ENCODE results near the gene OSMR.

Gene OSMR

DNA sequence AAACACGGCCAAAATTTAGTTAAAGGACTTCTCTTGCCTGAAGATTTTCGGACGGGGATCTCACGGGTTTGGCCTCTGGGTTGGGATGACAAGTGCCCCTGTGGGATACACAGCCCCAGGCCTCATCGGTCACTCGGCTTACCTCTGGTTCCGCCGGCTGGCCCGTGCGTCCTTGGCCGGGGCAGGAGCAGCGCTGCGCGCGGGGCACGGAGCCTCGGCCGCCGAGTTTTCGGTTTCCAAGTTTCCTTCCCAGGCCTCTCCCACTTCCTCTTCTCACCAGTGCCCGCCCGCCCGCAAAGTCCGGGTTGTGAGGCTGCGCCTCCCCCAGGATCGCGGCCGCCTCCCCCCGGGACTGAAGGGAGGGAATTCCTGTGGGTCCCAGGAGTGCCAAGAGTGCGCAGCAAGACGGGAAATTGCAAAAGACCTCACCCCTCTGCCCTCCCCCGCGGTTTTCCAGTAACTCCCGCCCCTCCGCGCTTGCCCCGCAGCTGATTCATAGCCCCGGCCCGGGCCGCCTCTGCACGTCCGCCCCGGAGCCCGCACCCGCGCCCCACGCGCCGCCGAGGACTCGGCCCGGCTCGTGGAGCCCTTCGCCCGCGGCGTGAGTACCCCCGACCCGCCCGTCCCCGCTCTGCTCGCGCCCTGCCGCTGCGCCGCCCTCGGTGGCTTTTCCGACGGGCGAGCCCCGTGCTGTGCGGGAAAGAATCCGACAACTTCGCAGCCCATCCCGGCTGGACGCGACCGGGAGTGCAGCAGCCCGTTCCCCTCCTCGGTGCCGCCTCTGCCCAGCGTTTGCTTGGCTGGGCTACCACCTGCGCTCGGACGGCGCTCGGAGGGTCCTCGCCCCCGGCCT is at the start of gene OSMR:
TSS of gene OSMR (plus strand) at position 487 of the 853 bp plus-strand sequence. CDS start 23,033 bp downstream, outside the sequence.
- peak in 49 of 56 donors; percentile 6 to 81 (median 29) for DNase-seq

DNA sequence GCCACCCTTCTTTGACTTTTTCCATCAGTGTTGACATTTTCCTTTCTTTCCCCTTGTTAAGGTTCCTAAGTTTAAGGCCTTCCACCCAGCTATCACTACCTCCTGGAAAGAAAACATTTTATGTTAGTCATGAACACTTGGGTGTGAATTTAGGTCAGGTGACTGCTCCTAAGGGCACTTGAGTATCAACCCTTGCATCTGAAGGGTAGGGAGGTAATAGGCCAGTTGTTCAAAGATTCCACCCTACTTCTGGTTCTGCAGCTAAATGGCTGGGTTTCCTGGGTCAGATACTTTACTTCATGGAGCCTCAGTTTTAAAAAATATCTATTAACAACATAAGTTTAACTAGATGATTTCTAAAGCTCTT is 49.1 kb upstream of the OSMR start:
- no peak for DNase-seq

DNA sequence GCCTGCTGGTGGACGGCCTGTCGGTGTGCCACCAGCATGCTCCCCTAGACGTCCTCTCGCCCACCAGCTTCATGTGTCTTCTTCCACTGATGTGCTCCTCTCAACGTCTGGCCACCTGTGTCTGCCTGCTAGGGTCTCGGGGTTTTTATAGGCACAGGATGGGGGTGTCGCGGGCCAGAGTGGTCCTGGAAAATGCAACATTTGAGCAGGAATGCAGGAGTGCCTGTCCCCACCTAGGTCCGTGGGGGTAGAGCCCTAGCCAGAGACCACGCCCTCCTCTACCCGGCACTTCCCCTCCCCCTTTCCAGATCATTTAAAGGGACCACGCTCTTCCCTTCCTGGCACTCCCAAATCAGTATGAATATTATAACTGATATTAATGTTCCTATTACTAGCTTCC is 48.0 kb upstream of the OSMR start:
- DNase-seq, result no peak

DNA sequence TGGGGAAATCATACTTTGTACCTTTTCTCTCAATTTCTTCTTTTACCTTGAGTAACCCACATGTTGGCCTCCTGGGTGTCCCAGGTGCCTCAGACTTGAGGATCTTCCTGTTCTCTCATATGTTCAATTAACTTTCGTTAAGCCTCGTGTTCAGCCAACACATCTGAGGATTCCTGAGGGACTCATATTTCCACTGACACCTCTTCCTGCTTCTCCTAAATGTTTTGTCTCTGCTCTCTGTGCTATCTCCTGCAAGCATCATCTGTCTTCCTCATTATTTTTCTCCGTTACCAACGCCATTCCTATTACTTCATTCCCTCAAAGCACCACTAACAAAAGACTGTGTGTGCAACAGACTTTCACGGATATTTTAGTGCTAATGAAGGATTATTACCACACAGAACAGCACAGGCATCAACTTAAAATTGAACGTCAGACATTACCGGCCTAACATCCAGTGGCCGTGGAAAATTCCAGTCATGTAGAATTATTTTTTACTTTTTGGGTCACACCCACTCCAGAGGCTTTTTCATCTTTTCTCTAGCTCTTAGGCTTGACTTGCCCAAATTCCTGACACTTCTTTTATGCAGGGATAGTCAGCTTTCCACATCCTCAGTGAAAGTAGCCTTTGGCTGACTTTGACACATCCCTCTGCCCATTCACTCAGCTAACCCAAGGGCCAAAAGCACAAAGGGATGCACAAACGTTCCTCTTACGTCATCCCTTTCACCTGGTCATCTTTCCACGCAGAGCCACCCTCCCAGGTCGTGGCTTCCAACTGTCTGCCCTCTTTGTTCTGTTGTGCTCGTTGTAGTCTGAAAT is 46.0 kb upstream of the OSMR start:
- DNase-seq, result no peak

DNA sequence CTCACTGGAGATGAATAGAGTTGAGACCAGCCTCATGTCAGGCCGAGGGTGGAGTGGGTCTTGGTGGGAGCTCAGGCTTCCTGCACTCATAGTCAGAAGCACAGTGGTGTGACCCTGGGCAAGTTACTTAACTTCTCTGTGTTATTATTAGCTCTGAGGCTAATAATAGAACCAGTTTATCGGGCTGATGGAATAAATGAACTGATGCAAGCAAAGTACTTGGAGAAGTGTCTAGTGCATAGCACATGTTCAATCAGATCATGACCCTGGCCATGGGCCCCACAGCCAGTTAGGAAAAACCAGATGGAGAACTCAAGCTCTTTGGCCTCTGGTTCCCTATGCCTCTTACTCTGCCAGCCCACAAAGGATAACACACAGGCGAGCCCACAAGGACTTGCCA is 45.3 kb upstream of the OSMR start:
- DNase-seq, result no peak

DNA sequence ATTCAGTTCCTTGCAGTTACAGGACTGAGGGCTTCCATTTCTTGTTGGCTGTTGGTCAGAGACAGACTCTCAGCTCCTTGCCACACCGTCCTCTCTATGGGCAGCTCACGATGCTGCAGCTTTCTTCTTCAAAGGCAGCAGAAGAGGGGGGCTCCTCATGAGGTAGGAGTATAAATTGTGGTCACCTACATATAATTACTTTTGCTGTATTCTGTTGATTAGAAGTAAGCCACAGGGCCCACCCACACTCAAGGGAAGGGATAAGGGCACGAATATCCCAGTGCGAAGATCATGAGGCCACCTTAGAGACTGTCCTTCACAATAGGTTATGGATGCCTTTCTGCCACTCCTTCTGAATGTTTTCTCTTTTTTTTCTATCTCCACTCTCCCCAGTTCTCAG is 43.7 kb upstream of the OSMR start:
- DNase-seq, result no peak

DNA sequence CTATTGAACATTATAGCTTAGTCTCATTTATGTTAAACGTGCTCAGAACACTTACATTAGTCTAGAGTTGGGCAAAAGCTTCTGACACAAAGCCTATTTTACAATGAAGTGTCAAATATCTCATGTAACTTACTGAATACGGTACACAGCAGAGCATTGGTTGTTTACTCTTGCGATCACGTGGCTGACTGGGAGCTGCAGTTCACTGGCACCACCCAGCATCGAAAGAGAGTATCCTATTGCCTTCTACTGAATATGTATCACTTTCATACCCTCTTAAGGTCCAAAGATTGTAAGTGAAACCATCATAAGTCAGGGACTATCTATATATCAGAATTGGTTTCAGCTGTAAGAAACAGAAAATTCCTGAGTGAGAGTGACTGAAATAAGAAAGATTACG is 42.6 kb upstream of the OSMR start:
- DNase-seq, result no peak

DNA sequence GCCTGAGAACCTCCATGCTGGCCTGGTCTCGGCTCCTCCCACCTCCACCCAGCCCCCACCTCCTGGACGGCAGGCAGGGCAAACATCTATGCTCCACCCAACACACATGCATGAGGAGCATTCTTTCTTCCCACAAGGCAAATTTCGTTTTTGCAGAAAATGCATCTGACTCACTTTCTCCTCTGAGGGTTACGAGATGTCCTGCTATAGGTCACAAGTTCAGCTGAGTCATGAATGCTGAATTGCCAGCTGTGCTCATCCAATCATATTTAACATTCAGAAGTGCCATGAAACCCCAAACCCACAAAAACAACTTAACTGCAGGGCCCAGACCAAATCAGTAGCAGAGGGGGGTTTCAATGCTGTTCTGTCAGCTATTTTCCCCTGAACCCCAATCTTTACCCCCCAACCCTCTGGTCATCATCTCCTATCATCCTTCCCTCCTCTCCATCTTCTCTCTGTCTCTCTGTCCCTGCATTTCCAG is 39.0 kb upstream of the OSMR start:
- DNase-seq, result no peak

DNA sequence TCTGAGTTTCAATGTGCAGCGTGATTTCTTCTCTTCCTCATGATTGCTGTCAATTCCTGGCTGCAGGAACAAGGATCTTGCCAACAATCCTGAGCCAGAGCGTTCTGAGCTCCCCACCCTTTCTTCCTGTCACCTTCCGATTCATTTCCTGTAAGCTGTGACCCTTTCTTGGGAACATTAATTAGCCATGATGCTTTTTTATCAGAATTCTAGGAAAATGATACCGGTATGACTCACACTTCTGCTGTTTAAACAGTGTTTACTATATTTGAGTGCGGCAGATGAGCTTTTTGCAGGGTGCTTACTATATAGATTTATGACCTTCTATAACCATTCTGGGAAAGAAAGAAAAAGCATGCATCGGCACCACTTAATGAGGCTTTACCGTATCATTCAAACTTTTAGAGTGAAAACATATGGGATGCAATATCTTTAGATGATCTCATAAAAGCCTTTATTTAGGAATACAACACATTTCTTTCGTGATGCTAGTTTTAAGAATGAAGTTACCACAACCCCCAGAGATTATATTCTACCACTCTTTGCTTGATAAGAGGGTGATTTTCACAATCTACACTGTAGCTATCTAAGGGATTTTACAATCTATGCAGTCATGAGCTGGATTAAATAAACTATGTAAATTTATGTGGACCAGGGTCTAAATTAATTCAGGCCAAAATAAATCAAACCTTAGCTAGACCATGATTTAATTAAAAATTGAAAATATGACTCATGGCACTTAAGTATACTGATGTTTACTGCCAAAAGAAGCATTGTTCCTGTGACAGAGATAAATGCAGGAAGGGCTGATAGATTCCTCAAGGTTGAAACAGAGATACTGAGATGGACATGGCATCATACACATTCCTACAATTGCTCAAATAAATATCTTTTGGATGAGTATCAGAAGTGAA is 38.0 kb upstream of the OSMR start:
- DNase-seq, result no peak

DNA sequence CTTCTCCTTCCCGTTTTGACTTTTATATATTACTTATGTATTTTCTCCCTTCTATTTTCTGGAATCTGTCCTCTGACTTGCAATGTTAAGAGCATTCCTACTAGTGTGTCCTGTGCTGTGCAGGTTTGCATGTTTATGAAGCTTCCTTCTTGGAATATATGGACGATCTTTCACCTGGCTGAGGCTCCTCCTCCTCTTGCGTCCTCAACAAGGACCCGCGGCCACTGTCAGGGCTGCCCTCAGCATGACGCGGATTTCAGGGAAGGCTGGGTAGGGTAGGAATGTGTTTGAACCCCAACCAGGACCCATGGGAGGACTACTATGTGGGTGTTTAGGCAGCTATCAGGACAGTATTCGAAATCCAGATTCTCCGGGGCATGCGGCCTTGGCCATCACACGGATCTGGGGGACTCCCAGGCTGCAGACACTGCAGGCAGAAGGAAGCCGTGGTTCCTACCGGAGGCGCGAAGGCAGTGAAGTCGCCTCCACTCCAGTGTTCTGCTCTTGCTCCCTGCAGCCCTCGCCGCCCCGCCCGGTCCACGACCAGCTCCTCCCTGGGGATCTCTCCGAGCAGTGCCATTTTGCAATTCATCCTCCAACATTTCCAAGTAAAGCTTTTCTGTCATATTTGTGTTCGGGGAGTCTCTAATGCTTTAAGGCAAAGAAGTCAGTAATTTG is 37.0 kb upstream of the OSMR start:
- no peak for DNase-seq

DNA sequence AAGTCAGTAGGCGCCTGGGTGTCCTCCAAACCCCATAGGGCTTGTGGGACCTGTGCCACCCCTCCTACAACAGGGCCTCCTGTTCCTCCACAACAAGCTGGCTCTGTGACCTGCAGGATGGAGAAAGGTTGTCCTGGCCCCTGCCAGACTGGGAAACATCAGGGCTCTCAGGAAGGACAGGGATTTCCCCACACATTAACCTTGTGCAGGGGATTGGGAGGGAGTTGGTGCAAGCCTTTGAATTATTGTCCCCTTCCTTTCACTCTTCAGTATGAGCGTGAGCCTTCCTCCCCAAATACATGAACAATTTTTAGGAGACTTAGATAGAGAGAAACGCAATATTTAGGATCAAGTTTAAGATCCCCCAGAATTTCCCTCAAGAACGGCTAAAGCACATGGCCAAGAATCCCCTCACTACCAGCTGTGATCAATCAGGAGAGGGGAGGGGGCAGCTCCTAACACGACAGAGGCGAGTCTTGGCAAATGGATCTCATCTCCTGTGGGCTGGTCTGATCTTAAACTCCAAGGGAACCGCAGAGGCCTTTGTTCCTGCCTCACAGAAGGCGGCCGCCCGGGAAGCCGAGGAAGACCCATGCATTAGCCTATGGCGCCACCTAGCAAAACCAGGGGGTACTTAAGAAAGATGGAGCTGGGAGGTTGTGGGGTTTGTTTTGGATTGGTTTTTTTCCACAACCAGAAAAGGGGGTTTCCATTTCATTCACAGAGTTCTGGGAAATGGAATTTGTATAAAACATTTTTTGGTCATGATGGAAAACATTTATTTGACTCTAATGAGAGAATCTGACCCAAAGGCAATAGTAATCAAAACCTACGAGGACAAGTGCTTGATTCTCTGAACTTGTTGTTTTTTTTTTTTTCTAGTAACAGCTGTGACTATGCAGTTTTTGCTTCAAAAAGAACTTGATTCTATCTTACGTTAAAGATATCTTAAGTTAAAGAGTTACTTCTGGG is 36.1 kb upstream of the OSMR start:
- DNase-seq, result peak in 53 of 56 donors; percentile 7 to 90 (median 66)

DNA sequence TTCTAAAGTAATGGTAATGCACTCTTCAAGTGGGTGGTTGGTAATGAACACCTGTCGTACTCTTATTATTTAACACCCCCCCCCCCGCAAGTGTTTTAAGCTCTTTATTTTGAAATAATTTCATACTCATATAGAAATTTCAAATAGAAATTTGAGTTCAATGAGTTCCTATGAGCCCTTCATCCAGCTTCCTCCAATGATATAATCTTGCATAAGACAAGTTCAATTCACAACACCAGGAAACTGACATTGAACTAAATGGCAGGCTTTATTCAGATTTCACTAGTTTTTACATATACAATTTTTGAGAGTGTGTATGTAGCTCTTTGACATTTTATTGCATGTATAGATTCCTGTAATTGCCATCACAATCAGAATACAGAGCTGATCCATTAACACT is 30.9 kb upstream of the OSMR start:
- DNase-seq, result no peak

DNA sequence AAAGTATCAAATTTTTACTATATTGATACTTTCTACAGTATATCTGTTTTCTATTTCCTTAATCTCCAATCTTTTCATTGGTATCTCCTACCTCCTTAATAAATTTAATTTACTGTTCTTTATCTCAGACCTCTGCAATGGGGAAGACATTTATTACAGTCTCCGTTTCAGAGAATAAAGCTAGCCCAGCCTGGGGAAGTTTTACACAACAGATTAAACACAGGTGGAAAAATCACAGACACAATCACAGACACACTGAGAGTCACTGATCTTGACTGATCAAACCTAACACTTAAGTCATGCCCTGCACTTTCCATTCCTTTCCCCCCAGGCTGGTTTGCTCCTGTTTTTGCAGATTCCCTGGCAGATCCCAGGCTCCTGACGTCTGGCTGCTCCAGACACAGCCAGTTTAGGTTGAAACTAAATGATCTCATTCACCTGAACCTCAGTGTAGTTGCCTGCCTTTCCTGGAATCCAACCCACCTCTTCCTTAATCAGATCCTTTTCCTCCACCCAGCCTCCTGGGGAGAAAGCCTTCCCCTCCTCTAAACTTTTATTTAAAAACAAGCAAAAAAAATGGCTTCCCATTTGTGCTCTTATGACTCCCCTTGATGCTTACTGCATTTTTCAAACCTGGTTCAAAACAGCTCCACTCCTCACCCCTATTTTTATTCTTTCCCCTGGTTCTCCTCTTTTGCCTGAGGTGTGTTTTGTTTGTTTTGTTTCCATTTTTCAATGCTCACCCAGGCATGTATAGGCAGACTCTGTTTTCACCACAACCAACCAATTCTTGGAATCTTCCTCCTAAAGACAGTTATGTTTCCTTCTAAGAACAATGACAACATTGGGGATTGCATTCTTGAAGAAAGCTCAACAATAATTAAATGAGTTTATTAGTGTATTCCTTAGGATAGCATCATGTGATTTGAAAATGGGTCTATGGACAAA is 29.5 kb upstream of the OSMR start:
- DNase-seq, result no peak

DNA sequence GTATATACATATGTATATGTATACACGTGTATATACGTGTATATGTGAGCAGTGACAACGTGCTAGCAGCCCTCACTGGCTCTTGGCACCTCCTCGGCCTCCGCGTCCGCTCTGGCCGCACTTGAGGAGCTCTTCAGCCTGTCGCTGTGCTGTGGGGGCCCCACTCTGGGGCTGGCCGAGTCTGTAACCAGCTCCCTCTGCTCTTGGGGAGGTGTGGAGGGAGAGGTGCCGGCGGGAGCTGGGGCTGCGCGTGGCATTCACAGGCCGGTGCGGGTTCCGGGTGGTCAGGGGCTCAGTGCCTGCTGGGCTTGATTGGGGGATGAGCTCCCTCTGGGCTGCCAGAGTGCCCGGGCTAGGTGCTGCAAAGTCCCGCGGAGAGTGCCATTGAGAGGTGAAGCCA is 24.1 kb upstream of the OSMR start:
- DNase-seq, result no peak

DNA sequence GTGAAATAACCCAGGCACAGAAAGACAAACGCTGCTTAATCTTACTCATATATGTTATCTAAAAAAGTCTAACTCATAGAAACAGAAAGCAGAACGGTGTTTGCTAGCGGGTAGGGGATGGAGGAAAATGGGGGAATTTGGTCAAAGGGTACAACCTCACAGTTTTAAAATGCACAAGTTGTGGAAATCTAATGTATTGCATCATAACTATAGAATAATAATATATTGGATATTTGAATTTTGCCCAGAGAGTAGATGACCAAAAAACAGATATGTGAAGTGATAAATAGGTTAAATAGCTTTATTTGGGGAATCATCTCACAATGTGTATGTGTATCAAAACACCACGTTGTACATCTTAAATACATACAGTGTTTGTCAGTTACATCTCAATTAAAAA is 22.3 kb upstream of the OSMR start:
- DNase-seq, result no peak

DNA sequence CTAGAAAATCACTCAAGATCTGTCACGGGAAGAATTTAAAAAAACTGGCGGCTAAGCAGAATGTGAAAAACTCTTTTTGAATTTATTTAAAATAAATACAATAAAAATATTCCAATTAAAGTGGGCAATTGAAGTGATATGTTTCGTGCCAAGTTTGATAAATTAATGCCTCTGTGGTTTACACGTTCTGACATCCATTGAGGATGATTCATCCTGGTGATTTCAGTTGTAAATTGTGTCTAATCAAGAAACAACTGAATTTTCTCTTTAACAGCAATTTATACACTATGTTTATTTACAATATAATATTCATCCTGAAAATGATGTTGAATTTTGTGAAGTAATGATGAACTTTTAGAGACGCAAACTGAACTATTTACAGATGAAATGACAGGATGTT is 21.0 kb upstream of the OSMR start:
- DNase-seq, result no peak

DNA sequence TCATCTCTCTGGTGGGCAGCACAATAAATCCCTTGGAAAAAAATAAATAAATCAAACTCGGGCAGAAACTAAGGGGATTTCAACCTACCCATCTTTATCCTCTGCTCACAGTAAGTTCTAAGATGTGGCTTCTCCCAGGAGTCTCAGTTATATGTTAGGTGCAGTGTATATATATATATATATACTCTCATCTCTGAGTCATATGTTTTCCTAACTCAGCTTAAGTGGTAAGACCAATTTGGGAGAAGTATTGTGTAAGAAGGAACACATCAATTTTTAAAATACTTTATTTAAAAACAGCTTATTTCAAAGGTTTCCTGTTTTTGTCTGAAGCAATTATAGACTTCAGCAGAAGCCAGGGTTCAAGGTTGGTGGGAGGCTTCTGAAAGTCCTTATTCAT is 20.3 kb upstream of the OSMR start:
- no peak for DNase-seq

DNA sequence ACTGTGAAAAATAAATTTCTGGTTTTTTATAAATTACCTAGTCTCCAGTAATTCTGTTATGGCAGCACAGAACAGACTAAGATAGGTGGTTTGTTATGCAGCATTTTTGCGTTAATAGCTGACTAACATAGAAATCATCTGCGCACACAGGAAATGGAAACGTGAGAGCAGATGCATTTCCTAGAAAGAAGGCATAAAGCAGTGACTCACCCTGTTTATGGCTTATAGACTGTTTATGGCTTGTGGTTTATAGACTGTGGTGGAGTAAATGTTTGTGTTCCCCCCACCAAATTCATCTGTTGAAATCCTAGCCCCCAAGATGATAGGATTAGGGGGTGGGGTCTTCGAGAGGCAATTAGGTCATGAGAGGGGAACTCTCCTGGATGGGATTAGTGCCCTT is 18.3 kb upstream of the OSMR start:
- no peak for DNase-seq

All from nucleus accumbens (tissue), 56 donors.